Muscle of back (tissue), 11 donors: Measurements from ENCODE around the gene L3MBTL4. TPM values are rescaled to one million over a fixed set of nuclear protein-coding genes. Genes with fewer than 3 reads are reported as not detected.

Source experiments
- DNase-seq, 3 donors: peaks; one replicate each; pipeline versions ENCODE4 v3.0.0 to v3.0.0-alpha.2; 2013
- polyA plus RNA-seq, 10 donors: library from polyadenylated mRNA; unstranded; fragments of 120-200 nt; gene quantifications; one replicate each; pipeline ENCODE4 v1.2.1, GENCODE V29; 2013; ENCODE audit not compliant: insufficient read length in 10 of 10

The L3MBTL4 gene
- polyA plus RNA-seq, 10 donors, result 1.2 to 2.9 (median 2.0) TPM

DNA sequence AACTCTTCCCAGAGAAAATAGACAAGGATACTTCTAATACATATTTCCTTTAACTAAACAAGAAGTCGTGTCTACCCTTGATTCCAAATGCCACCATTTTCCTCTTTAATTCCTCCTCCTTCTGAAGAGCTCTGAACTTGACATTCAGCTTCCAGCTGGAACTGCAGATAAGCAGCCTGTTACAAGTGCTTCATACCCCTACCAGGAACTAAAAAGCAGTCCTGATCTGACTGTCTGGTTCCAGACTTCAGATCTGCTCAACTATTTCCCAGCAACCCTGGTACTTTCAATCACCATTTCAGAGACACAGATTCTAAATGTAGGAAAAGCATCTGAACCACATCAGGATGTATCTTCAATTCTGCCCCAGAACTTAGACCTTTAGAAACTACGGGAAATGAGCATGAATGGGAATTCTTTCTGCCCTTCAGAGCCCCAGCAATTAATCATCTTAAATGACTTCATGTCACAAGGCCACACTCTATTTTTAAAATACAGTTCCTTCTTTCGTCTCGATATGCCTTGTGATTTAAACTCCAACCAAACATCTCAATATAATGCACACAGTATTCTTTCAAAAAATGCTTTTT lies 159.5 kb downstream of the L3MBTL4 start:
- no peak for DNase-seq

DNA sequence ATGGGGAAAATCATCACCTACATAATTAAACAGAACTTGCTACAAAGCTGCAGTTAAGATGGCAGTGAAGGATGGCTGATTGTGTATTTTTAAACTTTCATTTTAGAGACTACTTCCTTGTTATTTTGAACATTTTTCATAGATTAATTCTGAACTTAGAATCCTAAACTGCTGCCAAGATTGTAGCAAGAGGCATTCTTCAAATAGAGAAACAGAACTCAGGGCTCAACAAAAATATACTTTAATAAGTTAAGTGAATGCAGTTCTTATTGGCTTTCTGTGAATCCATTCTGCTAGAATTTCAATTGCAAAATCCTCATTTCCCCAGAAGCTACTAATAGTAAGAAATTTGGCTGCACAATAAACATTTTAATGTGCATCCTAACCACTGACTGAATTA lies 160.3 kb downstream of the L3MBTL4 start:
- DNase-seq, result peak in 2 of 3 donors; percentile 14 to 52

DNA sequence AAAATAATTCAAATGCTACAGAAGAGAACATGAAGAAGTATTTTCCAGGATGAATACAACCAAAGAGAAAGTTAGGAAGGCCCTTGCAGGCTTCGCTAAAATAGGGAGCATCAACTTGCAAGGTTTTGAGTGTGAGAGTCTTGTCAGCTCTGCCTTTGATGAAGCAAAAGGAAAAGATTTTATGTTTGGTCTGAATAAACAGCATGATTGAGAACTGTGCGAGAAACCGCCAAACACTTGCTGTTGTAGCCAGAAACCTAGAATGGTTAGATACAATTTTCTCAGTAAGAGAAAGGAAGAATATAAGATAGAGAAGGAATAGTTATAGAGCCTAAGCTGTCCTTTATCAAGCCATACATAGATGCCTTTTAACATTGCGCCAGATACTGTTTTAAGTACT lies 163.6 kb downstream of the L3MBTL4 start:
- no peak for DNase-seq

DNA sequence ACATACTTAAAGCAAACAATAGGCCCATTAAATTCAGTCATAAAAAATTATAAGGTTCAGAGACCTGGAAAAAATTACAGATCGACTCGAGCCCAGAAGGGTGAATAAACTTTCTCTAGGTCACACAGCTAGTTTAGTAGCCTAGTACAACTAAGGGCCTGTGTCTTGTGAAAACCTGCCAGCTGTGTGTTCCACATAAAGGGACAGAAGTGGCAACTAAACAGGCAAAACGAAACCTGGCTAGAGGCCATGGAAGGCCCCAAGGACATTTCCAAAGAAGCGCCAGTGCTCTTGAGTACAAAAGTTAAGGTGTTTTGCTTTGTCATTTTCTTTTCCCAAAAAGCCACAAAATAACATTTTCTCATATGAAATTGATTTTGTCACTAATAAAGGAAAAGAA lies 164.9 kb downstream of the L3MBTL4 start:
- no peak for DNase-seq

DNA sequence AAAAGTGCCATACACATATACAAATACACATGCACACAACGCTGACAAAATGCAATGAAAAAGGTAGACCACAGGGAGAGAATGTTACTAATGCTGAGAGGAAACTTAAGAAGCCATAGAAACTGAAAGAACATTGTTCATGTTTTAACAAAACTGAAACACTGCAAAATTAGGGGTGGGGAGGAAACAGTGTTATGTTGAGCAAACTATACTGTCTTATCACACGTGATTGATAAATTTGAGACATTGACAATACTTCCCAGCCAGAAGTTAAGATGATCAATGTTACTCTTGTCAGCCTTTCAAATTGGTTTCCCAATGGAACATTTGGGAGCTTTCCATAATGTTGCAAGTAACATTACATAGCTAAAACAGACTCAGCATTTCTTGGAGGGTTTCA lies 165.5 kb downstream of the L3MBTL4 start:
- DNase-seq, result peak in 2 of 3 donors; percentile 23 to 55

- no peak for DNase-seq
Measured at GRCh38 chr18:6248017-6248416, 166.7 kb downstream of the L3MBTL4 start.

- no peak for DNase-seq
Measured at GRCh38 chr18:6242004-6242403, 172.7 kb downstream of the L3MBTL4 start.

GRCh38 chr18:6239716-6240115 lies 175.0 kb downstream of the L3MBTL4 start:
- no peak for DNase-seq

DNA sequence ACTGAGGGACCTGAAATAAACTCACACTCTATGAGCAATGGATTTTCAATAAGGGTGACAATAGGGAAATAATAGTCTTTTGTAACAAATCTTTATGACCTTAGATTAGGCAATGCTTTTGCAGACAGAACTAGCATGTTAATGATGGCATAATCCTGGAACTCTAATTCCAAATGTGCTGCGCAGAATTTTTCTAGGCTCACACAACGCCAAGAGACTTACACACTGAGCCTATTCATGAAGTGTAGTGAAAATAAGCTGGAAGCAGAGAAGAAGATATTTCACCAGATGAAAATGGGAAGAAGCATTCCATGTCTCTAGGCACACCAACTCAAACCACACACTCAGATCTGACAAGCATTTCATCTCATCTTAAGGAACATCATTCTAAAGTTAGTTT lies 178.5 kb downstream of the L3MBTL4 start:
- no peak for DNase-seq

DNA sequence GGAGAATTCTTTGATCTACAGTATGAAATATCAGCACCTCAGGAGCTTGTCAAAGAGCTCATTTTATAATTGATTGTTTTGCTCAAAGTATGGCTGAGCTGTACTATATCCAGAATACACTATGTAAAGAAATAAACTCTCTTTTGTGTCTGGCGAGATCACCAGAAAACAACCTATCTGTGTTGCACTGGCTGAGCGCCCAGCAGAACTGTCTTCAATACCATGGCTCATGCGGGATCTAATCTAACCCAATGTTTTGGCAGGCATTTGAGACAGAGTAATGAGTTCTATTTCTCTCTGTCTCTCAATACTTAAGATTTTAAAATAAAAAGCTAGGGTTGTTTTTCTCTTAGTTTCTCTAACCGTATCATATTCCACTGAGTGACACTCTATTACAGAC lies 192.4 kb downstream of the L3MBTL4 start:
- DNase-seq, result peak in 1 of 3 donors; percentile 3

- no peak for DNase-seq
Measured at GRCh38 chr18:6221602-6222014, 193.1 kb downstream of the L3MBTL4 start.

GRCh38 chr18:6220129-6220528 lies 194.6 kb downstream of the L3MBTL4 start:
- DNase-seq, result no peak

- peak; percentile 19 to 43 (median 23) for DNase-seq
Measured at GRCh38 chr18:6219116-6219717, 195.5 kb downstream of the L3MBTL4 start.

DNA sequence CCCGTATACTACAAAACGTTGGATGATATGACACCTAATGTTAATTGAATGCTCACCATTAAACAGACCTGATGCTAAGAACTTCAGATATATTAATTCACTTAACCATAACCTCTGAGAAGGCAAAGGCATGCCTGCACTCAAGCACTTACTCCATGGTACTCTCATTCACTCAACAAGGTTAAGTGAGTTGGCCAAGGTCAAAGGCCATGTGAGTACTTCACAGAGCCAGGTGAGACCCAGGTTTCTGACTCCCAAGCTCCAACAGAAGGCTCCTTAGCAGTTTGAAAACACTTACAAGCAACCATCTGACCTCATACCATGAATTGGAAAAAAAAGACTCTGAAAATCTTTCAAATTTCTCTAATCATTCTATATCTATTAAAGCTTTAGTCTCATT lies 198.8 kb downstream of the L3MBTL4 start:
- no peak for DNase-seq

- DNase-seq, result no peak
Measured at GRCh38 chr18:6211174-6211504, 203.6 kb downstream of the L3MBTL4 start.

- DNase-seq, result no peak
Measured at GRCh38 chr18:6210349-6211173, 204.2 kb downstream of the L3MBTL4 start.

DNA sequence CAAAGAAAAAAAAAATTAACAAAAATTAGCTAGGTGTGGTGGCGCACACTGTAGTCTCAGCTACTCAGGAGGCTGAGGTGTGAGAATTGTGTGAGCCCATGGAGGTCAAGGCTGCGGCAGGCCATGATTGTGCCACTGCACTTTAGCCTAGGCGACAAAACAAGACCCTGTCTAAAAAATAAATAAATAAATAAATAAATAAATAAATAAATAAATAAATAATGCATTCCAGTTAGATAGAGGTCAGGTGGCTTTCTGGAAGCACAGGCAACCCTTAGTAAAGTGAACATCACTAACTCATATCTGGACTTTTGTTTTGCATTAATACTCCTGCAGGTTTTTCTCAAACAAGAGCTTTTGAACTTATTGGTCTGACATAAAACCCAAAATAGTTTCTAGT lies 206.8 kb downstream of the L3MBTL4 start:
- DNase-seq, result no peak

DNA sequence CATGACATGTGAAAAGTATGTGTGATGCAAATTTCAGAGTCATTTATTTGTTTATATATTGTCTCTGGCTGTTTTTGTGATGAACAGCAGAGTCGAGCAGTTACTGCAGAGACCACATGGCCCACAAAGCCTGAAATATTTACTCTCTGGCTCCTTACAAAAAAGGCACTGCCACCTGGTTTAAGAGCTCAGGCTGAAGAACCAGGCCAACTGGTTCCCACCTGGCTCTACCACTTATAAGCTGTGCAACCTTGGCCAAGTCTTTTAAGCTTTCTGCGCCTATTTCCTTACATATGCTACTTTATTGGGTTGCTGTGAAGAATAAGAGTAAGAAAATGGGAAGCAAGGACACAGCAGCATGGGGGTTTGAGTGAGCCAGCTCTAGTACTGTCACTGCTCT lies 207.6 kb downstream of the L3MBTL4 start:
- DNase-seq, result no peak

GRCh38 chr18:6205706-6206105 lies 209.0 kb downstream of the L3MBTL4 start:
- DNase-seq, result no peak

GRCh38 chr18:6204476-6204875 lies 210.2 kb downstream of the L3MBTL4 start:
- DNase-seq, result no peak

GRCh38 chr18:6203791-6204190 lies 210.9 kb downstream of the L3MBTL4 start:
- DNase-seq, result peak in 2 of 3 donors; percentile 3 to 10

DNA sequence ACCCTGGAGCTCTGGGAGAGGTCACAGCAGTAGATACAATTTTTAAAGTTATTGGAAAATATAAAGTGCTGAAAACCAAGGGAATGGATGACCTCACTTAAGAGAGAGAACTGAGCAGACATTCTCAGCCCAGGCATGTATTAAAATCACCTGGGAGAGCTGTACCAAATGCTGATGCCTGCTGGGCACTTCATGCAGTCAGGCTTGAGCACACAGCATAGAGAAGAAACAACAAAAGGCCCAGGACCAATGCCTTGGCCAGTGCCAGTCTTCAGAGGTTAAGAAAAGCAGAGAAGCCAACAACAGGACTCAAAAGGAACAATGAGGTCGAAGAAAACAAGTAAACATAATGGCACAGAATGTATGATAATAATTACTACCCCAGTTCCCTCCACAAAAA lies 211.8 kb downstream of the L3MBTL4 start:
- DNase-seq, result no peak

DNA sequence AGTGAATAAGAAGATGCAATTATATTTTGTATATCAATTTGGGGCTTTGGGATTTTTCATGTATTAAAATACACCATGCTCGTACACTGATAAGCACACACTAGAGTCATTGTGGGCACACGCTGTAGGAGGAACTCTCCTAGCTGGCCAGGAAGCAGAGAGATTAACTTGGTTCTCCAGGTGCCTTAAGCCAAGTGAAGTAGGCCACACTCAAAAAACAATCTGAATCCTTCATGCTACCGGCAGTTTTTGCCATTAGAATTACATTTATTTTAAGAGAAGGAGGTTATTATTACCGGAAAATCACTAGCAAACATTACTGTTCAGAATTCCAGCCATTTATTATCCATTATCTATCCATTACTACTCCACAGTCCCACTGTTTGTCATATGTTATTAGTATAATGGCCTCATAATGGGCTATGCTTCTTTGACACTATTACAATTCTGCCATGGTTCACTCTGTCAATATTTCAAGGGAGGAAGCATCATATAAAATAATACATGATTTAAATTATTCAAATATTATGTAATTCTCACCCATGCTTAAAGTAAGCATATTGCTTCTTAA lies 214.4 kb downstream of the L3MBTL4 start:
- no peak for DNase-seq
